ENCODE measurements around the gene SP3.

Gene SP3

DNA sequence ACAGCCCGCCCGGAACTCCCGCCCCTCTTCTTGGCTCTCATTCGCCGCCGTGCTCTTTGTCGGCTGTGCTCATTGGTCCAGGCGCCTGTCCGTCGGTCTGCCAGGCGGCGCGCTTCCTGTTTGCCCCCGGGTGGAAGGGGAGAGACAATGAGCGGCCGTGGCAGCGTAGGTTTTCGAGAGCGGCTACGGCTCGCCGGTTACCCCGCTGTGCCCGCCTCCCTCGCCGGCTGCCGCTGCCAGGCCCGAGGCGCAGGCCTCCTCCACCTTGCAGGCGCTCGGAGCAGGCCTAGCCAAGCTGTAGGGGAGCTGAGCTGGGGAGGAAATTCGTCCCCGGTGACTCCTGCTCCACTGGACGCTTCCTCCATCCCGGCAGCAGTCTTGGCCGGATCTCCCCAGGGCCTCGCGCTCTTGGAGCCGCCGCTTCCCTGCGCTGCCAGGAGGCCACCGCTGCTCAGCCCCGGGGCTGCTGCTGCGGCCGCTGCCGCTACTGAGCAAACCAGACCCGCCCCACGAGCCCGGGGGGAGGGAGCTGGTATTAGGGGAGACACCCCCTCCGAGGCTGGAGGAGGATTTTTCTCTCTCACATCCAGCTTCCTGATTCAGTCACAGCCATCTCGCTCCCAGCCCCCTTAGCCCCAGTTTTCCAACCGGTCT lies at the start of gene SP3:
TSS of gene SP3 (minus strand) at position 2 of the 654 bp plus-strand sequence. CDS start 202 bp downstream, outside the sequence.
- peak; percentile 97 for DNase-seq

DNA sequence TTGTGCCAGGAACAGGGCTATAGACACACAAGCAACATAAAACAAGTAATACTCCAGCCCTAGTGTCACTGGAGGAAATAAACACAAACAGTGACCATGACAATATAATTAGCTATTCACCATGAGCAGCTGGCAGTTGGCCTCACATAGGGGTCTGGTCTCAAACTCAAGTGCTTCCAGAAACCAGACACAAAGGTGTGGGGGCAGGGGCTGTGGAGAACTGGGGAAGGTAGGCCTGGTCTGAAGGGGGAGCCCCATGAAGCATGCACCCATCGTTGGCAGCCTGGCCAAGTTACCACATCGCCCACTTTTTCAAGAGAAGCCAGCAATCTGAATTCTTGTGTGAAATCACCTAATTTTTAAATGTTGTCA lies 49.5 kb upstream of the SP3 start:
- DNase-seq = no peak

- no peak for DNase-seq
Measured at GRCh38 chr2:174014011-174014698, 49.0 kb upstream of the SP3 start.

DNA sequence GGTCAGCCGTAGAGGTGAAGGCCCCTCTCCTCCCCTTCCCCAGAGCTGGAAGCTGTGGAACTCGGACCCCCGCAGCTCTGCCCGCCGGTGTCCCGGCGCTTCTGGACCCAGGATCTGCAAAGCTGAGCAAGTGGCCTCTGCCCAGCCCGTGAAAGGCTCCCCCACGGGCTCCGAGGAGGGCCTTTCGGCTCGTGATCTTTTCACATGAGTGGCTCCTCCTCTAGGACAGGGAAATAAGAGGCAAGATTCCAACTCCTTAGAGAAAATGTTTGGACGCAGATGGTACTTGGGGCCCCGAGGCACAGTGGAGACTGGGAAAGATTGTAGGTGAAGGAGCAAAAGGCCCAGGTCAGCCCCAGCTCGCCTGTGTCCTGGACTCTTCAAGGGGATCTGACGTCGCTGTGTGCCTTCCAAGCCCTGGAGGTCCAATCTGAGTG lies 48.2 kb upstream of the SP3 start:
- no peak for DNase-seq

- DNase-seq = peak; percentile 26
Measured at GRCh38 chr2:174012347-174013314, 47.5 kb upstream of the SP3 start.

- no peak for DNase-seq
Measured at GRCh38 chr2:174011796-174012195, 46.6 kb upstream of the SP3 start.

- no peak for DNase-seq
Measured at GRCh38 chr2:174011173-174011572, 46.0 kb upstream of the SP3 start.

DNA sequence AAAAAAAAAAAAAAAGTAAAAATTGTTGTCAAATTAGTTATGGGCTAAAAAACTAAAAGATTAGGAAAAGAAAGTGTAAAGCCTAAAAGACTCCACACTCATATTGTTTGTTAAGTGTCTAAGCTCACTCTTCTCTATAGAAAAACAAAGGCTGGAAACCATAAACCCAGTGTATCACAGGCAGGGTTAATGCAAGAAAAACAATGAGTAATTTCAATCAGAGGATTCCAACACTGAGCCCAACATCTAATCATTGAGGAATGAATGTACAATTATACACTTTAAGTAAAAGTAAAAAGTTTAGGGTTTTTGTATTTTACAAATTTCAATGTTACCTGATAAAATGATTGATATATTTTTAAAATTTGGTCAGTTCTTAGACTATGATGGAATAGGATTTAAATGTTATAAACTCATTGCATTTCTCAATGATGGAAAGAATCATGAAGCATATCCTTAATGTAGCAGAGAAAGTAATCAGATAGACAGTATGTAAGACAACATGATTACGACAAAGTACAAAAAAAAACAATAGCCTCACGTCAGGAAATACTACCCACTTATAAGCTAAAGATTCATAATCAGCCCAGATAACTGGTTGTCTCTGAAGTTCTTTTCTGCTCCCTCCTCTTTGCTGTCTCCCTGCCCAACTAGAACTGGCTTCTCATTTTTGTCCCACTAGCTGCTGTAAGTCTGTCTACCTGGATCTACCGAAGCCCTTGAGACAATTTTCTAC lies 44.5 kb upstream of the SP3 start:
- DNase-seq = no peak

DNA sequence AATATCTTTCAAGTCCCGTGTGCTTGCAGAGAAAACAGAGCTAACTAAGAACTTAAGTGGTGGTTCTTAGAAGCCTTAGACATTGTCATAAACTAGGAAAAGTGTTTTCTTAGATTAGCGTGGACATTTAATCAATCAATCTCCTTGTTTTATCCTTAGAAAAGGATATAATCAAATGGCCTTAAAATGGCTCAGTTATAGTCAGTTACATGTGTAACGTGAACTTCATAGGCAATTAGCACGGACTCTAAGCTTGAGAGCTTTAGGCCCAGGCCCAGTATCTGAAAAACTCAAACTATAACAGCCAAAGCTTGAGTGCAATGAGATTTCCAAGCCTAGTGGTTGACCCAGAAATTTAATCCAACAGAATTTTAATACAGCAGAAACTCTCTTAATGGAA lies 43.5 kb upstream of the SP3 start:
- no peak for DNase-seq

DNA sequence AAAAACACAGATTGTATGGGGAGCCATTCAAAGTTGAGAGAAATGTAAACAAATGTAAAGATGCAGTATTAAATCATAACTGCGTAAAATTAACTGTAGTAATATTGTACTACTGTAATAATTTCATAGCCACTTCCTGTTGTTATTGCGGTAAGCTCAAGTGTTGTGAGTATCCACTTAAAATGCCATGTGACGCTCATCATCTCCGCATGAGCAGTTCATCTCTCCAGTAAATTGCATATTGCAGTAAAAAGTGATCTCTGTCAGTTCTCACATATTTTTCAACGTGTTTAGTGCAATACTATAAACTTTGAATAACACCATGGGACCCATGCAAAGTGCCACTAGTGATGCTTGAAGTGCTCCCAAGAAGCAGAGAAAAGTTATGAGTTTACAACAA lies 41.8 kb upstream of the SP3 start:
- DNase-seq = no peak

DNA sequence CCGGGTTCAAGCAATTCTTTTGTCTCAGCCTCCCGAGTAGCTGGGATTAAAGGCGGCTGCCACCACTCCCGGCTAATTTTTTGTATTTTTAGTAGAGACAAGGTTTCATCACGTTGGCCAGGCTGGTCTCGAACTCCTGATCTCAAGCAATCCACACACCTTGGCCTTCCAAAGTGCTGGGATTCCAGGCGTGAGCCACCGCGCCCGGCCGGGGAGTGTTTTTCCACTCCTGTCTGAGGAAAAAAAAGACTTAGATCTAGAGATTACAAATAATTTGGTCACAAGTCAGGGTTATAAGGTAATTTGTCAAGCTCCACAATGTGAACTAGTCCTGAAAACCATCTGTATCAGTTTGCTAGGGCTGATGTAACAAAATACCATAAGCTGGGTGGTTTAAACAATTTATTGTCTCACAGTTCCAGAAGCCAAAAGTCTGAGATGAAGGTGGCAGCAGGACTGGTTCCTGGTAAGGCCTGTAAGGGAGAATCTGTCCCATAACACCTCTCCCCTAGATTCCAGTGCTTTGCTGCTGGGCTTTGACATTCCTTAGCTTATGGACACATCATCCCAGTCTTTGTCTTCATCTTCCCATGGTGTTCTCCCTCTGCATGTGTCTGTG lies 40.7 kb upstream of the SP3 start:
- no peak for DNase-seq

GRCh38 chr2:174004905-174005605 lies 39.9 kb upstream of the SP3 start:
- DNase-seq = peak; percentile 66

GRCh38 chr2:174003720-174004695 lies 38.8 kb upstream of the SP3 start:
- no peak for DNase-seq

DNA sequence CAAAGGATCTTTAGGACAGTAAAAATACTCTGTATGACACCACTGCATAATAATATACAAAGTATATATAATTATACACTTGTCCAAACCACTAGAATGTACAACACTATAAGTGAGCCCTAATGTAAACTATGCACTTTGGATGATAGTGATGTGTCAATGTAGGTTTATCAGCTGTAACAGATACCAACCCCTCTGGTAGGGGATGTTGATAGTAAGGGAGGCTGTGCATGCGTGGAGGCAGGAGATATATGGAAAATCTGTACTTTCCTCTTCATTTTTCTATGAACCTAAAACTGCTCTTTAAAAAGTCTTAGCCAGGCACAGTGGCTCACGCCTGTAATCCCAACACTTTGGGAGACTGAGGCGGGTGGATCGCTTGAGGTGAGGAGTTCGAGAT lies 37.5 kb upstream of the SP3 start:
- DNase-seq = no peak

DNA sequence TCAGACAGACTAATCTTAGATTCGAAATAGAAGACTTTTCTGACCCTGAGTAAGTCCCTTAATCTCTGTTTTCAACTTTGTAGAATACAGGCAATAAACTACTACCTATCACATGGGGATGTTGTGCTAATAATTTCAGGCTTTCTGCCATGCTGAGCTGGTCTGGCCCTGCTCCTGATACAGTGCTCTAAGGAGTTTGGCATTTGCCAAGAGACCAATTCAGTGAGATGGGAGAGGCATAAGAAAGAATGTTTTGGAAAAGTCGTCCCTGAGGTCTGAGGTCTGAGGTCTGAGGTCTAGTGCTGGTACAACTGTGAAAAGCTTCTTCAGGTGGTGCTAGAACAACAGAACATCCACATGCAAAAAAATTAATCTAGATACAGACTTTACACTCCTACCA lies 35.9 kb upstream of the SP3 start:
- no peak for DNase-seq

DNA sequence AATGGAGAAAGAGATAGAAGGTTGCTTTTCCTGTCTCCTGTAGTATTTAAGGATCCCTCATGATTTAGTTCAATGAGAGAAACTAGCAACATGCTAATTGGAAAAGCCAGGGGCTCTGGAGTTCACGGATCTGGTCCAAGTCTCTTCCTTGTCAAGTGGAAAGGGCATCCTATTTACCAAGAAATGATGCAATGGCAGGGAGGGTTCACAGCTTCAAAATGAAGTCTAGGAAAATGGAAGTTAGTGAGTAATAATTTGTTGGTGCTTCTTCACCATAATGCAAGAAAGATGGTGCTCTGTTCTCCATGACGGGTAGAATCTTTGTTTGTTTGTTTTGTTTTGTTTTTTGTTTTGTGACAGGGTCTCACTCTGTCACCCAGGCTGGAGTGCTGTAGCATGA lies 34.6 kb upstream of the SP3 start:
- DNase-seq = no peak

DNA sequence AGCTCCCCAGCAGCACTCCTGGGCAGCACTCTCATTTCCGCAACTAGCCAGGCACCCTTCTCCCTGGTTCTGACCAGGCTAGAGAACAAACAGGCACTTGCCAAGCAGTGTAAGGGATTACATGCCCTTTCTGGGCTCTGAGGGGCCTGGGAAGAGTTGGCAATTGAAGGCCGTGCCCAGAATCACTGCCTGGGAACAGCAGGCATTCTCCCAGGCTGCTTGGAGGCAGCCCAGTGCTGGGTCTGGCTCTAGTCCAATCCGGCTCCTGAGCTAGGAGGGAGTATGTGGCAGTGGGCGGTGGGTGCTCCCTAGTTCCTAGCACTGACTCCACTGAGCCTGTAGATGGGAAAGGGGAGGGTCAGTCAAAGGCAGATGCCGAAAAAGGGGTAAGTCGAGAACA lies 34.1 kb upstream of the SP3 start:
- DNase-seq = no peak

- DNase-seq = no peak
Measured at GRCh38 chr2:173998386-173998785, 33.2 kb upstream of the SP3 start.

DNA sequence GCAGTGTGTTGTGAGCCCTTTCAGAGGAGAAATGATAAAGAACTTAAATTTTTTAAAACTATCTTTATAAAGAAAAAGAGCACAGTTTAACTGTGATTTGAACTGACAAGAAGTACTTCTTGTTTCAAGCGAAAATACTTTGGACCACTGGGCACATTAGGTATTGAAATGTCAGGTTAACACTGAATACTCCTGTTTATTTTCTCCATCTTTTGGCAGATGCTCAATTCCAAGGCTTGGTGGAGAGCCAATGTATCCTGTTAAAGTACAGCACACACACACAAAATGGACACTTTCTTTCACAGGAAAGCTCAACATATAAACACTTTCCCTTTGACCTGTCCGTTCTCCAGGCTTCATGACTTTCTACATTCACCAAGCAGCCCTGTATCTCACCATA lies 32.6 kb upstream of the SP3 start:
- DNase-seq = no peak

GRCh38 chr2:173997269-173997668 lies 32.1 kb upstream of the SP3 start:
- no peak for DNase-seq

DNA sequence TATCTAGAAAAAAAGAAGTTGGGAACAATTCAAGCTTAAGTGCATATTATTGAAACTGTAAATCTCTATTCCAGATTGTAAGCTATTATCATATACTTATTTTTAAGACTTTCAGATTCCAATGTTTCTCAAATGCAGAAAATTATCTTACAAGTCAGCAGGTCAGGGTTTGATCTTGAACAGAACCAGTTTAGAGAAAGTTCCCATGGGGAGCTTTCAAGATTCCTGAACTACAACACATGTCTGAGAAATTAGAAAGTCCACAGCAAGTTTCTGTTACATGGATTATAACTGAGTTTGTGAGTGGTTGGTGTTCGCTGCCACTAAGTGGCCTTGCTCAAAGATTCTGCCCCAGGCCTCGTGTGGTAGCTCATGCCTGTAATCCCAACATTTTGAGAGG lies 31.6 kb upstream of the SP3 start:
- no peak for DNase-seq

Data from activated CD4-positive, alpha-beta T cell treated with anti-CD3 and anti-CD28 coated beads, Interleukin-10, Interleukin-2, amounts not matched to agents 100 ng/mL and 50 ng/mL, durations not matched to agents 16 hours and 8 hours (primary cell).